AG10803 (cell line): ENCODE results near the gene IL13.
"Not testable (repeated sequence)": the region's sequence is repeated elsewhere in the genome, so short reads cannot be mapped to it uniquely, and the experiment has no call there.

Source experiments
- DNase-seq: peaks from one replicate; pipeline ENCODE4 v3.0.0; 2010; ENCODE audit warnings: low read depth
- H3K4me3 ChIP-seq: 2 replicates; pipeline ENCODE4 v1.5.1; 2011; ENCODE audit warnings: mild to moderate bottlenecking, low read length, control low read depth
- CTCF ChIP-seq: conservative IDR thresholded peaks from 2 replicates; pipeline ENCODE4 v1.5.1; 2011; ENCODE audit warnings: mild to moderate bottlenecking, low read length, control low read depth, inconsistent platforms

IL13 gene

GRCh38 chr5:132629230-132629944 is 28.6 kb upstream of the IL13 start:
- TF ChIP-seq CTCF, result no peak
- no peak for DNase-seq
- no peak overlapping the region for H3K4me3 ChIP-seq

- H3K4me3 ChIP-seq, DNase-seq: not testable (repeated sequence)
Measured at GRCh38 chr5:132633587-132633986, 24.4 kb upstream of the IL13 start.

- no peak overlapping the region for H3K4me3 ChIP-seq
- no peak for TF ChIP-seq CTCF
- DNase-seq, result no peak
Measured at GRCh38 chr5:132635873-132636272, 22.1 kb upstream of the IL13 start.

GRCh38 chr5:132637241-132637640 is 20.7 kb upstream of the IL13 start:
- no peak for TF ChIP-seq CTCF
- no peak for DNase-seq
- no peak overlapping the region for H3K4me3 ChIP-seq

GRCh38 chr5:132639706-132640130 is 18.3 kb upstream of the IL13 start:
- no peak overlapping the region for H3K4me3 ChIP-seq
- DNase-seq, result no peak
- TF ChIP-seq CTCF, result no peak

- no peak for TF ChIP-seq CTCF
- no peak for DNase-seq
- H3K4me3 ChIP-seq, result no peak overlapping the region
Measured at GRCh38 chr5:132640613-132641012, 17.4 kb upstream of the IL13 start.

- no peak for DNase-seq
- TF ChIP-seq CTCF, result no peak
- no peak overlapping the region for H3K4me3 ChIP-seq
Measured at GRCh38 chr5:132641241-132641723, 16.7 kb upstream of the IL13 start.
